Ramos (cell line): ENCODE data around the gene DCTPP1.

Experiments used
- in situ Hi-C: fragments of 300-500 bp; cut with MboI; formaldehyde crosslinking; loops from one replicate; pipeline ENCODE4 v1.14.3; 2022; ENCODE audit warnings: low sequenced_read_pairs; ENCODE audit not compliant: unreplicated experiment

Gene DCTPP1

DNA sequence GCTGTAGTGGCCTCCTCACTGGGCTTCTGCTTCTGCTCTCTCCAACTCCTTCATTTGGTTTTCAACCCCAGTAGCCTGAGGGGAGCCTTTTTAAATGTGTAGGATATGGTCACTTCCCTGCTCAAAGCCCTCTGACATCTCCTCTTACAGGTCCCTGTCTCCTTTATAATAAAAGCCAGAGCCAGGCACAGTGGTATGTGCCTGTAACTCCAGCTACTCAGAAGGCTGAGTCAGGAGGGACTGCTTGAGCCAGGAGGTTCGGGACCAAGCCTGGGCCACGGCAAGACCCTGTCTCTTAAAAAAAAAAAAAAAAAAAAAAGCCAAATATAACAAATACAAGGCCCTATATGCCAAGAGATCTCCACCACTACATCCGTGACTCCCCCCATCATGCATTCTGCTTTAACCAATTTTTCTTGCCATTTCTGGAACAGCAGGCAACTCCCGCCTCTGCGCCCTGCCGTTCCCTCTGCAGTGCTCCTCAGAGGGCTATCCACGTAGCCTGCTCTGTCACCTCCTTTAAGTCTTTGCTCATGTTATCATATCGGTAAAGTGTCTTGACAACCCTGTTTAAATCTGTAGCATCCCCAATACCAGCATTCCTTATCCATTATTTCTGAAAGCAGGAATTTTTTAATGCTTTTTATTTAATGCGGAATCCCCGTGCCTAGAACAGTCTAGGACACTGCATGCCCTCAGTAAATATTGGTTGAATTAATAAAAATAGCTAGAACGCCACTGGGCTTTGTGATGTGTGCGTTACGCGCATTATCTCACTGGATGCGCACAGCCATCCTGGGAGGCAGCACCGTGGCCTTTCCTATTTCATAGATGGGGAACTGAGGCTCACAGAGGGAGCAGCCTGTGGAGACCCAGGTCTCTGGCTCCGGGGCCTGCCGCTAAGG, 13.0 kb downstream of the DCTPP1 start:
- in situ Hi-C loops: no loop called here

DNA sequence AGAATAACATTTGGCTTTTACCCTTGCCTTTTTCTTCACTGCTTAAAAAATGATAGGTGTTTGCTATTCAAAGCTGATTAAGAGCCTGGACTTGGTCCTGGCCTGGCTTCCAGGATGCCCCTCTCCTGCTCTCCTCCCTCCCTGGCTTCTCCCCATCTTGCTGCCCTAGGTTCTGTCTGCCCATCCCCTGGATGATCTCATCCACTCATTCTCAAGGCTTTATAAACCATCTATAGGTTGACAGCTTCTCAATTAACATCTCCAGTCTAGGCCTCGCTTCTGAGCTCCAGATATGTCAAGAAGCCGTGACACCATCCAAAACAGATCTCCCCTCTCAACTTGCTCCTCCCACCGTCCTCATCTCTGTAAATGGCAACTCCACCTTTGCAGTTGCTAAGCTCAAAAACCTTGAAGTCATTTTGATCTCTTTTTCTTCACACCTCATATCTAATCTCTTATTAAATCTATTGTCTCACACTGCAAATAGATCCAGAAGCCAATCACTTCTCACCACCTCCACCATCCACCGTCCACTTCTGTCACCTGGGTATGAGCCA, 13.7 kb downstream of the DCTPP1 start:
- in situ Hi-C loops: no loop called here

DNA sequence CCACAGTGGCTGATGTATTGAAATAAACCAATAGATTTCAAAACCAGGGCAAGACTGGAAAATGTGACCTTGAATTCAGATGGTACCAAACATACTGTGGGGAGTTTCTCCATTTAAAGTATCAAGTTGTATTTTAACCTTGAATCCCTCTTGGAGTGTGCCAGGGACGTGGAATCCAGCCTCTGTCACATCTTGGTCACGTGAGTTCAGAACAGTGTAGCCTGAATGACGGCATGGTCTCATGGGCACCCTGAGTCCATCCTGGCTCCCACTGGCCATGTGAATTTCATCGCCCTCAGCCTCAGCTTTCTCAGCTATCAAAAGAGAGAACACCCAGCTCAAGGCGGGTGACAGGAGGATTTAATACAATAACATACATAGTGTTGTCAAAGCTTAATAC, 15.7 kb downstream of the DCTPP1 start:
- in situ Hi-C loops: loop anchor here (5.0 kb wide), 1 partner anchor 42 kb away; the partner anchor contains the start of genes MYL11 and TBC1D10B

DNA sequence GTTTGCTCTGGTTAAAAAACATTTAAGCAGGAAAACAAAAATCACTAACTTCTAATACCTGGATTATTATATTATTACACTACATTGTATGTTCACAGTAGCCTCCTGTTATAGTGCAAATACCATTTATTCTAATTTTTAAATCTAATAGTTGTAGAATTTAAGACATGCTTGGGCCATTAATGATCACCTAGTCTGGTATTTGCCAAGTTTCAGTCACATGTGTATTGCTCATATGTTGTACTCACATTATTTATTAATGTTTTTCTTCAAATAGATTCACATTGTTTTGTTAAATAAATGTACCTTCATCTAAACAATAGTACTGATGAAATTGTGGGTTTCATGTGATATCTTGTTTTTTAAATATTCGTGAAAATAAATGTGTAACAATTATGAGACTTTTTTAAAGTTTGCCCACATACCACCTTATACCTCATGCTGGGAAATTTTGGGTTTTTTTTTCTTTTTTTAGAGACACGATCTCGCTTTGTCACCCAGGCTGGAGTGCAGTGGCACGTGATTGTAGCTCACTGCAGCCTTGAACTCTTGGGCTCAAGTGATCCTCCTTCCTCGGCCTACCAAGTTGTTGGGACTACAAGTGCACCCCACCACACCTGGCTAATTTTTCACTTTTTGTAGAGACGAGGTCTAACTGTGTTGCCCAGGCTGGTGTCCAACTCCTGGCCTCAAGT, 16.6 kb downstream of the DCTPP1 start:
- in situ Hi-C loops: loop anchor here (5.0 kb wide), 1 partner anchor 41 kb away; the partner anchor contains the start of genes MYL11 and TBC1D10B

DNA sequence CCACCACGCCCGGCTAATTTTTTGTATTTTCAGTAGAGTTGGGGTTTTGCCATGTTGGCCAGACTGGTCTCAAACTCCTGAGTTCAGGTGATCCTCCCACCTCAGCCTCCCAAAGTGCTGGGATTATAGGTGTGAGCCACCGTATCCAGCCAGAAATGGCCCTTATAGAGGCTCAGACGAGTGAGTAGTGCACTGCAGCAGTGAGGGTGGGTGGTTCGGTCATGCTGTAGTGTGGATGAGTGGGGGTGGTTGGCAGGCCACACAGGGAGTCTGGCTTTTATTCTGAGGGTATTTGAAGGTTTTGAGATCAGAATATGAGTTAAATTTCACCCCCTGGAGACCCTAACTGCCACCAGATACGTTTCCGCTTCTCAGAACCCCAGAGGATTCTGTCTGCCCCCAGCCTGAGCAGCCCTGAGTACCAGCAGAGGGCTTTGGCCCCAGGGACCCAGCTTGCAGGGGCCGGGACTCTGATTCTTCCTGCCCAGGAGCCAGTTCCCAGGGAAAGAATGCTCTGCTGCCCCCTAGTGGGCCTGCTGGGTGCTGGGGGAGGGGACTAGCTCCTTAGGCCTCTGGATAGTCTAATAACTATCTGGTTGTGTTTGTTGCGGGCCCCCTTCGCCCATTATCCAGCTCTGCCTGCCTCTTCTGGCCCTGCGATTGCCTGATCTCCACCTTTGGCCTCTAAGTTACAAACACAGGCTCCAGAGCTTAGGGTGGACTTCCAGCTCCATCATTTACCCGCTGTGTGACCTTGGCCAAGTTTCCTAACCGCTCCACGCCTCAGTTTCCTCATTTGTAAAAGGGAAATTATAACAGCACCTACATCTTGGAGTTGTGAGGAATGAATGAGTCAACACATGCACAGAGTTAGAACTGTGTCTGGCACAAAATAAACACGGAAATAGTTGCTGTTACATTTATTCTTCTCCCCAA, 20.4 kb downstream of the DCTPP1 start:
- in situ Hi-C loops: loop anchor here (5.0 to 10.0 kb wide), 2 partner anchors 37 to 325 kb away; partner anchors contain the start of genes MYL11 and TBC1D10B

DNA sequence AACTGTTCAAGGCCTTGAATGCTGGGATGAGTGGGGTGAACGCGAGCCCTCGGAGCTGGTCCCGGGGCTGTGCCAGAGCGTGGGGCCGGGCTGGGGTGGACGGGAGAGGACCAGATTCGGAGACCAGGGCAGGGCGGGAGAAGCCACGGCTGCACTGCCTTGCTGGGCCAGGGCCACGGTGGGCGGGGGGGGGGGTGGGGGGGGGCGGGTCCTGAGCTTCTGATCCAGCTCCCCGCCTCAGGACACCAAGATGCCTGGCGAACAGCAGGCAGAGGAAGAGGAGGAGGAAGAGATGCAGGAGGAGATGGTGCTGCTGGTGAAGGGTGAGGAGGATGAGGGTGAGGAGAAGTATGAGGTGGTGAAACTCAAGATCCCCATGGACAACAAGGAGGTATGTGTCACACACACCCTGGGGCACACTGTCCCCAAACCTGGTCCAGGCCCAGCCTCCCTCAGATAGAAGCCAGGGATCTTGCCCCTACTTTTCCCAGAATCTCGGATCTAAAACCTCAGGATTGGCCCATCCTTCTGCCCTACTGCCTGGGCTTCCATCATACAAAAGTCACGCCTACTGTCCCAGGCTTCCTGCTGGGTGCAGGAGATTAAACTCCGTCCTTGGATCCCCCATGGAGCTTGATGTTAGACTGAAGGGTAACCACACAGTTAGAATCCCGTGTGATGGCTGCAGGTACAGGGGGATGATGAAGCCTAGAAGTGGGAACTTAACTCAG, 21.9 kb downstream of the DCTPP1 start:
- in situ Hi-C loops: loop anchor here (10.0 kb wide), 1 partner anchor 323 kb away; no protein-coding TSS in a partner anchor

DNA sequence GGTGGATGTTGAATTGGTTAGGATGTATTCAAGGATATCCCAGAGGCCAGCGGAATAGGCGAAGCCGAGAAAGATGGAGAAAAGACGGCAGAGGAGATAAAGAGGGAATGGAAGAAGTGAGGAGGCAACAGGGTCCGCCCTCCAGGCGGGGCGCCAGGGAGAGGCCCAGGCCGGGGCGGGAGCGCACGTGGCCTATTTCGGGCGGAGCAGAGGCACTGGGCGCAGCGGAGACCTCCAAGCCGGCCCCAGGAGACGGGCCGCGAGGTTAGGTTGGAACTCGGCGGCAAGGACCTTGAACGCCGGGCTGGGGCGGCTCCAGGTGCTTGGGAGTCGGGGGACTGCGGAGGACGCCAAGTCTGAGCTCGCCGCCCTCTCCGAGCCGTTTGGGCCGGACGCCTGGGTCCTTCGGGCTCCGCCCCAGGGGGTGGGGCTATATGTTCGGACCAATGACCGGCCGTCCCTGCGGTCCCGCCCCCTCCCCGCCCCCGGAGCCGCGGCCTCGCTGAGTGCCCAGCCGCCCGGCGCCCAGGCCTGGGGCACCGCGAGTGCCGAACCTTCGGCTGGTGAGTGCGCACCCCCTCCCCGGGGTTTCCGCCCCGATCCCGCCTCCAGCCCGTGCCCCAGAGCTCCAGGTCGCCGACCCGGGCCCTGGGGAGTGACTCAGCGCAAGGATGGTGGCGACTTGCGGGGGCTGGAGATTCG, 22.6 kb downstream of the DCTPP1 start, which contains the start of gene ZNF771:
Gene ZNF771, plus strand, starts transcription at position 505 of the 702 bp plus-strand sequence. CDS start 448 bp downstream, outside the sequence.
- in situ Hi-C loops: loop anchor here (10.0 kb wide), 1 partner anchor 322 kb away; no protein-coding TSS in a partner anchor

DNA sequence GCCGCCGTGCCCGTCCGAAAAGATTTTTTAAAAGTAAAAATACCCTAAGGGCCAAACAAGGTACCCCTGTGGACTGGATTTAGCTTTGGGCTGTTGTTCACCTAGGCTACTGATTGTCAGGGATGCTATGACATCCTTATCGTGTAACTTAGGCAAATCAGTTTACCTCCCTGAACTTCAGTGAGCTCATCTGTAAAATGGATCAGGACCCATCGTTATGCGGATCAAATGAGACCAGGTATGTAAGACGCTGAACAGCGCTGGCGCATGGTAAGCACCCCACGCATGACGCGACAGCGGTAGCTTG, 23.1 kb downstream of the DCTPP1 start:
- in situ Hi-C loops: loop anchor here (10.0 kb wide), 1 partner anchor 322 kb away; no protein-coding TSS in a partner anchor

DNA sequence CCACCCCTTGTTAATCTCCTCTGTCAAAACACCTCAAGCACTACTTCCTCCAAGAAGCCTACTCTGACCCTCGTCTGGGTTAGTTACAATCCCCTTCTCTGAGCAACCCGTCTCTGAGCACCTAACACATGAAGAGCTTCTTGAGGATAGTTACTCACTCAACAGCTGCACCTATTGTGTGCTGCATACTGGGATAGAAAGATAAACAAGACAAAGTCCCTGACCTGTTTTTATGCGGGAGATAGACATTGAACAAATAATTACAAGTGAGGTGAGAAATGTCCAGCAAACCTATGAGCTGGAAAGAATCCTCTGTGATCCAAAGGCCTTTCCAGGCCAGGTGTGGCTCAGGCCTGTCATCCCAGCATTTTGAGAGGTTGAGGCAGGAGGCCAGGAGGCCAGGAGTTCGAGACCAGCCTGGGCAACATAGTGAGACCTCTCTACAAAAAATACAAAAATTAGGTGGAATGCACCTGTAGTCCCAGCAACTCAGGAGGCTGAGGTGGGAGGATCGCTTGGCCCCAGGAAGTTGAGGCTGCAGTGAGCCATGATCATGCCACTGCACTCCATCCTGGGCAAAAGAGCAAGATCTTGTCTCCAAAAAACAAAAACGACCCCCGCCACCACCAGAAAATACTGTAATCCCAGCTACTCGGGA, 27.9 kb downstream of the DCTPP1 start:
- in situ Hi-C loops: loop anchor here (10.0 kb wide), 1 partner anchor 317 kb away; no protein-coding TSS in a partner anchor

DNA sequence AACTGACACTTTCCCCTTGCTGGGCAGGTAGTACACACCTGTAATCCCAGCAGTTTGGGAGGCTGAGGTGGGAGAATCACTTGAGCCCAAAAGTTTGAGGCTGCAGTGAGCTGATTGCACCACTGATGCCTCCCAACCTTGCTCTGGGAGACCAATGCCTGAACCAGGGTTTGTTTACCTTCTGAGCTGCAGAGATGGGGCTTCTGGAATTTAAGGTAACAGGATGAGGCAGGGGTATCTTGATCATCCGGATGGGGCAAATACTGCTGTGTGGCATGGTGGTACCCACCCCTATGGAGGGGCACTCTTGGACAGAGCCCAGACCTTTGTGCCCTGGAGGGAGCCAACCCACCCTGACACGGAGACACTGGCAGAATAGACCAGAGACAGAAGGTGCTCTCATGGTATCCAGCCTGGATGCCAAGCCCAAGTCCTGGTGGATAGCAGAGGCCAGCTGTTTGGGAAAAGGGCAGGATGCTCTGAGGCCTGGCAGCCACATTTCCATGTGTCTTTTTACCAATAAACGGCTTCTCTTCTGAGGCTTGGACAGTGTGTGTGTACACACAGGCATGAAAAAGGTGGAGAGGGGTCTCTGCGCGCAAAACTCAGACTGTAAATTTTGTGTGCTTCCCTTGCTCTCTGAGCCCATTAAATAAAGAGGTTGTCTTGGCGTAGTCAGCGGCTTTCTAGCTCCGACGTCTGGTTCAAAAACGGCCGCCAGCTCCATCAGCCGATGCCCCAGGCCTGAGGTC, 30.2 kb downstream of the DCTPP1 start:
- in situ Hi-C loops: loop anchor here (10.0 to 25.0 kb wide), 2 partner anchors 315 to 587 kb away; partner anchors contain the start of genes MAZ, MVP, PAGR1 and PRRT2

DNA sequence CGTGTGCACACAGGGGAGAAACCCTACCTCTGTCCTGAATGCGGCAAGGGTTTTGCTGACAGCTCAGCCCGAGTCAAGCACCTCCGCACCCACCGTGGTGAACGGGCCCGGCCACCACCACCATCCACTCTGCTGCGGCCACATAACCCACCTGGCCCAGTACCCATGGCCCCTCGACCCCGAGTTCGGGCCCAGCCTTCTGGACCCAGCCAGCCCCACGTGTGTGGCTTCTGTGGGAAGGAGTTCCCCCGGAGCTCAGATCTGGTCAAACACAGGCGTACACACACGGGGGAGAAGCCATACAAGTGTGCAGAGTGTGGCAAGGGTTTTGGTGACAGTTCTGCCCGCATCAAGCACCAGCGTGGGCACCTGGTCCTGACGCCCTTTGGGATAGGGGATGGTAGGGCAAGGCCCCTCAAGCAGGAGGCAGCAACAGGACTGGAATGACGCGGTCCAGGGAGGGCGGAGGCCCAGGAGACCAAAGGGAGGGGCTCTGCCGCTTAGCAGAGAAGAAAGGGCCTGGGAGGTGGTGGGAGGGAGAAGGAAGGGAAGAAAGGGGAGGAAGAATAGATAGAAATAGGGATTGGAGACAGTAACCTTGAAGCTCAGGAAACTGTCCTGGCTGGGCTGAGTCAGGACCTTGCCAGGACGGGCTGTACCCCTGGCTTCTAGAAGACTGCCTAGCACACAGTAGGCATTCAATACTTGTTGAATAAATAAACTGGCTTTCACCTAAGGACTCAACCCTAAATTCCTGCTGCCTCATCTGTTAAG, 31.0 kb downstream of the DCTPP1 start:
- in situ Hi-C loops: loop anchor here (25.0 kb wide), 1 partner anchor 587 kb away; the partner anchor contains the start of genes MAZ, MVP, PAGR1 and PRRT2

DNA sequence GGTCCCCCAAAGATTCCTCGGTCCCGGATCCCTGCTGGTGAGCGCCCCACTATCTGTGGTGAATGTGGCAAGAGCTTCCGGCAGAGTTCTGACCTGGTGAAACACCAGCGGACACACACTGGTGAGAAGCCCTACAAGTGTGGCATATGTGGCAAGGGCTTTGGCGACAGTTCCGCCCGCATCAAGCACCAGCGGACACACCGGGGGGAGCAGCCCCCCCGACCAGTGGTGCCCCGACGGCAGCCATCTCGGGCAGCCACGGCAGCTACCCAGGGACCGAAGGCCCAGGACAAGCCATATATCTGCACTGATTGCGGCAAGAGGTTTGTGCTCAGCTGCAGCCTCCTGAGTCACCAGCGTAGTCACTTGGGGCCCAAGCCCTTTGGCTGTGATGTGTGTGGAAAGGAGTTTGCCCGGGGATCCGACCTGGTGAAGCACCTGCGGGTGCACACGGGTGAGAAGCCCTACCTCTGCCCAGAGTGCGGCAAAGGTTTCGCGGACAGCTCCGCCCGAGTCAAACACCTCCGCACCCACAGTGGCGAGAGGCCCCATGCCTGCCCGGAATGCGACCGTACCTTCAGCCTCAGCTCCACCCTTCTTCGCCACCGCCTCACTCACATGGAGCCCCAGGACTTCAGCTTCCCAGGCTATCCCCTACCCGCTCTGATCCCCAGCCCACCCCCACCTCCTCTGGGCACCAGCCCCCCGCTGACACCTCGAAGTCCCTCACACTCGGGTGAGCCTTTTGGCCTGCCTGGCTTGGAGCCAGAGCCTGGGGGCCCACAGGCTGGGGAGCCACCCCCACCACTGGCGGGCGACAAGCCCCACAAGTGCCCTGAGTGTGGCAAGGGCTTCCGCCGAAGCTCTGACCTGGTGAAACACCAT, 31.8 kb downstream of the DCTPP1 start:
- in situ Hi-C loops: loop anchor here (25.0 kb wide), 1 partner anchor 586 kb away; the partner anchor contains the start of genes MAZ, MVP, PAGR1 and PRRT2

DNA sequence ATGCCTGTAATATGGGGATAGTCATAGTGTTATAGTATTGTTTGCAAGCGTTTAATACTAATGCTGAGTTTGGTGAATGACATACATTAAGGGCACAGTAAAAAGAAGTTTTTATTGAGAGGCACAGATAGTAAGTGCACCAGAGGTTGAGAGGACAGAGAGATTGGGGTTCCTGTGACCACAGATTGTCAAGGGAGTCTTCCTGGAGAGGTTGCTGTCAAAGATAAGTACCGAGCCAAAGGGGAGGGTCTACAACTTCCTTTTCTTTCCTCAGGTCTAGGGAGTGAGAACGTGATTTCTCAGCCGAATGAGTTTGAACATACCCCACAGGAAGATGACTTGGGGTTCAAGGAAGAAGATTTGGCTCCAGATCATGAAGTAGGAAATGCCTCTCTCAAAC, 32.8 kb downstream of the DCTPP1 start:
- in situ Hi-C loops: loop anchor here (25.0 kb wide), 1 partner anchor 585 kb away; the partner anchor contains the start of genes MAZ, MVP, PAGR1 and PRRT2

DNA sequence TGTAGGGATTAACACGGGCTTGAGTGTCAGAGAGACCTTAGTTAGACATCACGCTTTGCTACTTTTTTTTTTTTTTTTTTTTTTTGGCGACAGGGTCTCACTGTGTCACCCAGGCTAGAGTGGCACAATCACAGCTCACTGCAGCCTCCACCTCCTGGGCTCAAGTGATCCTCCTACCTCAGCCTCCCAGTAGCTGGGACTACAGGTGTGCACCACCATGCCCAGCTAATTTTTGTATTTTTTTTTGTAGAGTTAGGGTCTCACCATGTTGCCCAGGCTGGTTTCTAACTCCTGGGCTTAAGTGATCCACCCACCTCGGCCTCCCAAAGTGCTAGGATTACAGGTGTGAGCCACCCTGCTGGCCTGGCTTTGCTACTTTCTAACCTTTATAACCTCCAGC, 33.2 kb downstream of the DCTPP1 start:
- in situ Hi-C loops: loop anchor here (25.0 kb wide), 1 partner anchor 584 kb away; the partner anchor contains the start of genes MAZ, MVP, PAGR1 and PRRT2
